GM18517 (cell line): ENCODE measurements around the gene ZDHHC12.

Source experiments
- ATAC-seq: cut with Tn5 transposase; IDR thresholded peaks from one replicate; pipeline ENCODE4 v1.9.1; 2021; ENCODE audit warnings: mild to moderate bottlenecking, moderate library complexity; ENCODE audit not compliant: unreplicated experiment

Gene ZDHHC12

GRCh38 chr9:128723866-128724743 lies at the start of gene ZDHHC12:
TSS of gene ZDHHC12 (minus strand) at chr9:128724127. CDS start at chr9:128724093, 34 bp downstream.
- peak; percentile 84 for ATAC-seq

GRCh38 chr9:128773049-128773448 lies 49.1 kb upstream of the ZDHHC12 start:
- no peak for ATAC-seq

- peak; percentile 68 for ATAC-seq
Observed at GRCh38 chr9:128771745-128772519, 48.0 kb upstream of the ZDHHC12 start, which contains the start of gene ZER1. TSS of gene ZER1 (minus strand) at chr9:128771927. CDS start at chr9:128755565, 16,362 bp downstream.

- ATAC-seq, result peak; percentile 28
Observed at GRCh38 chr9:128771094-128771721, 47.3 kb upstream of the ZDHHC12 start.

- no peak for ATAC-seq
Observed at GRCh38 chr9:128770286-128771030, 46.5 kb upstream of the ZDHHC12 start.

- ATAC-seq, result no peak
Observed at GRCh38 chr9:128768606-128769005, 44.7 kb upstream of the ZDHHC12 start.

GRCh38 chr9:128765499-128765898 lies 41.6 kb upstream of the ZDHHC12 start:
- no peak for ATAC-seq

GRCh38 chr9:128764361-128764760 lies 40.4 kb upstream of the ZDHHC12 start:
- no peak for ATAC-seq

- ATAC-seq, result no peak
Observed at GRCh38 chr9:128762671-128763449, 38.9 kb upstream of the ZDHHC12 start.

- no peak for ATAC-seq
Observed at GRCh38 chr9:128757602-128758001, 33.7 kb upstream of the ZDHHC12 start.

- ATAC-seq, result no peak
Observed at GRCh38 chr9:128753627-128754026, 29.7 kb upstream of the ZDHHC12 start.

- no peak for ATAC-seq
Observed at GRCh38 chr9:128750926-128751595, 27.1 kb upstream of the ZDHHC12 start.

GRCh38 chr9:128747241-128747640 lies 23.3 kb upstream of the ZDHHC12 start:
- no peak for ATAC-seq

GRCh38 chr9:128743421-128743820 lies 19.5 kb upstream of the ZDHHC12 start:
- no peak for ATAC-seq

GRCh38 chr9:128742401-128742800 lies 18.5 kb upstream of the ZDHHC12 start:
- ATAC-seq, result no peak

- ATAC-seq, result no peak
Observed at GRCh38 chr9:128735373-128735772, 11.4 kb upstream of the ZDHHC12 start.

- ATAC-seq, result no peak
Observed at GRCh38 chr9:128733256-128733655, 9.3 kb upstream of the ZDHHC12 start.

GRCh38 chr9:128732576-128732975 lies 8.6 kb upstream of the ZDHHC12 start:
- ATAC-seq, result no peak

- no peak for ATAC-seq
Observed at GRCh38 chr9:128731691-128732090, 7.8 kb upstream of the ZDHHC12 start.
